HG02623 (cell line): ENCODE data around the gene SLC24A1.

ENCODE experiments used
- ATAC-seq: cut with Tn5 transposase; IDR thresholded peaks from one replicate; pipeline ENCODE4 v1.9.1; 2021; ENCODE audit warnings: moderate library complexity; ENCODE audit not compliant: unreplicated experiment

Gene SLC24A1

DNA sequence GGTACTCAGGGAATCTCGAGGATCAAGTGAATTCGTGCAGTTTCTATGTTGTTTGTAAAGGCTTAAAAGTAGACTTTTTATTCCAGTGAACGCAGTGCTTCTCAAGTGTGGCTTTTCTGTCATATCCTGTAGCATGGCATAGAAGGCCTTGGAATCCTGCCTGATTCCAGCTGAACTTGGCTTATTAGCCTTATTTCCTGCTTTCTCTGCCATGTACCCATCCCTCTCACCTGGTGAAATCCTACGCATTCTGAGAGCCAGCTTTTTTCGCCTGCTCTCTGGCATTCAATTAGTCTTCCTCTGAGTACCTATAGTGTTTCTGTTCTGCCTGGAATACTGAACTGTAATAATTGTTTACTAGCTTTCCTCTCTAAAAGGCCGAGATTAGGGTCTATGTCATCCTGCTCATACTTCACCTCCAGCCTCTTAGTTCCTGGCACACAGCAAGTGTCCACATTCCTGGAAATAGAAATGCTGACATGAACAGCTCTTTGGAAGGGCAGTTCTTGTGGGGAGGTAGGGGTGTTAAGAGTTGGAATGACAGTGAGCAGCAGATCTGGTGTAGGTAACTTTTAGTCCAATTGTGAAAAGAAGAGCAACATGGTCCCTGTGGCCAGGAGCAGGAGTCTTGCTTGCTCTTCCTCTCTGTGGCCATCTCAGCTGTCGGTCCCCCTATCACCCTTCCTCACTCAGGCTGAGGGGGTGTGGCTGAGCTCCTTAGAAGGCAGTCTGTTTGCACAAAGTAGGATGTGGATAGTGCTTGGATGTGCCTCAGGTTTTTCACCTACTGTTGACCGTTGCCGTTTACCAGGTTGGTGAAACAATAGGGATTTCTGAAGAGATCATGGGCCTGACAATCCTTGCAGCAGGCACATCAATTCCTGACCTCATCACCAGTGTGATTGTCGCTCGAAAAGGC lies 30.4 kb downstream of the SLC24A1 start:
- ATAC-seq, result no peak

DNA sequence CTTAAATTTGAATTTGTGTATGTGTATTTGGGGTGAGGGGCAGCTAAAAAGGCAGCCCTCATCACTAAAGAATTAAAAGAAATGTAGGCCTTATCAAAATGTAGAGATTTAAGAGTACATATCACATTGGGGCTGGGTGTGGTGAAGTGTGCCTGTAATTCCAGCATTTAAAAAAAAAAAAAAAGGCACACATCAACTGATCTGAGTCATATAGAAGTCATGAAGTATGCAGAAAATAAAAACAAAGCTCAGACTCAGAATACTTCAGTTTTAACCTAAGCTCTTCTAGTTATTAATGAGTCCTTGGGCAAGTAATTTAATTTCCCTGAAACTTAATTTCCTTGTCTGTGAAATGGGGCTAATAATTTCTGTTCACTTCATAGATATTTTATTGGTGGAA lies 31.6 kb downstream of the SLC24A1 start:
- ATAC-seq, result no peak

DNA sequence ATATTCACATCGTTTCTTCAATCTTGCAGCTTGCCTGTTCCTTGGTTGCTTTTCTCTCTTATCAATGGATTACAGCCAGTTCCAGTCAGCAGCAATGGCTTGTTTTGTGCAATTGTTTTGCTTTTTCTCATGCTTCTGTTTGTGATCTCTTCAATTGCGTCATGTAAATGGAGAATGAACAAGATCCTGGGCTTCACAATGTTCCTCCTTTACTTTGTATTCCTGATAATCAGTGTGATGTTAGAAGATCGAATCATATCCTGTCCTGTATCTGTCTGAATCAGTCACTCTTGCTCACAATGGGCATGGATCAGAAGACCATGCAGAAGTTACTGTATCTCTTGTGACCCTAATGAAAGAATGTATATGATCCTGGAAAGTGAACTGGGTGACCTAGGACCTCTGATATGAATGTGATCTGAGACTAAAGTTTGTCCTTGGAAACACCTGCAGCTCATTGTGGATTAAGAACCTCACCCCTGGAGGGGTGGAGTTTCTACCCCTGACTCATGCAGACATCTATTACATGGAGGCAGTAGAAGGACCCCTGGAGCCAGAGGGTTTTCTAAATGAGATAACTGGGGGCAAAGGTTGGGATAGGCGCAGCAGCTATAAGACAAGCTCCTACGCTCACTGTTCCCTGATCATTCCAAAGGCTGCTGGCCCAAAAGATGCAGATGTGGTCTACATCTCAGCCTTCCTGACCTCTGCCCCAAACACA lies 32.2 kb downstream of the SLC24A1 start:
- ATAC-seq, result no peak

DNA sequence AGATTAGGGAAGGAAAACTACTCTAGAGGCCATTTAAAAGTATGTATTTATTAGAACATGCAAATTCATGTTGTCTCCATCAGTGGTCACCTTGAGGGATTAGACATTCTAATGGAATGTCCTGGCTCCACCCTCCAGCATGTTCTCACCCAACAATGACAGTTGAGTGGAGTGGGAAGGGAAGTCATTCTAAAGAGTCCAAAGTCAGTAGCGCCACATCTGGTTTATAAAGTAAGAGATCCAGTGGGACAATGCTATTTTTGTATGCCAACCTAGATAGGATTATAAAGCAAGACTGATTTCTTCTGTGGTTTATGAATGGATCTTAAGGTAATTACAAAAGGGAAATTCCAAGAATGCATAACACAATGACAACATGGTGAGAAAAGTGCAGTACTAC lies 33.3 kb downstream of the SLC24A1 start:
- ATAC-seq, result no peak

DNA sequence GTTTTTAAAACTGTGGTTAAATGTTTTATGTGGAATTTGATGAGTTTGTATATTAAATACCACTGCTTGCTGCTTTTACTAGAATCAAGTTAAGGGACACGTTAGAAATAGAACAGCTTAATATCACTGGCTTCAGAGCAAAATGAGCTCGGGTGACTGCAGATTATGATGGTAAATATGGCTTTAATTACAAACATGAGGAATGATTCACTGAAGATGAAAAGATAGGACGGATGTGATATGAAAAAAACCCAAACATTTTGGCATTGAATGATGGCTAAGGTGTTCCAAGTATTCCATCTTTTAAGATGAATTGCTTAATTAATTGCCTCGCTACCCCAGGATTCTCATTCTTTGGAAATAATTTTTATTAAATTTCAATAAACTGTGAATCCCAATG lies 33.7 kb downstream of the SLC24A1 start:
- ATAC-seq, result no peak

DNA sequence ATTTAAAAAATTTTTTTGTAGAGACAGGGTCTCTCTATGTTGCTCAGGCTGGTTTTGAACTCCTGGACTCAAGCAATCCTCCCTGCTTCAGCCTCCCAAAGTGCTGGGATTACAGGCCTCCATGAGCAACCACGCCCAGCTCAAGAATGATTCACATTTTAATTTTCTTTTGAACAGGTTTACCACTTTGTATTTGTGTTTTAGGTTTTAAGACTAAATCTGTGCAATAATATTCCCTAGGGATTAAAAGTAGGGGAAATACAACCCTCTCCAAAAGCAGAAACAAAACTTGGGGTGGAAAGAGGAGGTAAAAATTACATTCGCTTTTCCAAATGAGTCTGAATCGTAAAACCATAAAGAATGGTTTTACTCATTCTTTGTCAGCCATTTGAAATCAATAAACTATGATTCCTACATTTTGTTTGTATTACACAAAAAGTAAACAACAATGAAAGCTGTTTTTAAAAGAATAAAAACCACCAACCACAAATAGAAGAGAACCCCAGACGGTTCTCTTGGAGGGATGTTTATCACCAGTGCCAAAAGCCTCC lies 37.8 kb downstream of the SLC24A1 start:
- ATAC-seq, result no peak

DNA sequence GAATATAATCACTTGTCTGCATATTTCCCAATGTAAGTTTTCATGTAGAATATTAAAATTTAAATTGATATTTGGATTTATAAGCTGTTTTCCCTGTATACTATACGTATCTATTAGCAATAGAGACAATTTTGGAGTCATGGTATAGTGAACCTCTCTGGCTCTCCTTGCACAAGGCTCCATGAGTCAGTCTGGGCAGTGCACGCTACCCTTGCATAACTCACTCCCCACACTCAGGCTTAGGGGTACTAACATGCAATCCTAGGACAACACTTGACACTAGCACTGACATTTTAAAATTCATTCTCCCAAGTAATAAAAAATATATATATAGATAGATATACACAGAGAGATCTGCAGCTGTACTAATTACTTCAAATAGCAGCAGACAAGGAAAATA lies 39.2 kb downstream of the SLC24A1 start:
- no peak for ATAC-seq

DNA sequence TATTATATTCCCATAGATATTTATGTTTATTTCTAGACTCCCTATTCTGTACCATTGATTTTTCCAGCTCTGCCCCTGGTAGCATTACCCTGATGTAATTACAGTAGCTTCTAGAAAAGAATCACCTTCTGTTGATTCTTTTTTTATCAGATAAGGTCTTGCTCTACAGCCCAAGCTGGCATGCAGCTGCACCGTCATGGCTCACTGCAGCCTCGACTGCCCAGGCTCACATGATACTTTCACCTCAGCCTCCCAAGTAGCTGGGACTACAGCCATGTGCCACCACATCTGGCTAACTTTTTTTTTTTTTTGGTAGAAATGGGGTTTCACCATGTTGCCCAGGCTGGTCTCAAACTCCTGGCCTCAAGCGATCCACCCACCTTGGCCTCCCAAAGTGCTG lies 41.8 kb downstream of the SLC24A1 start:
- no peak for ATAC-seq

DNA sequence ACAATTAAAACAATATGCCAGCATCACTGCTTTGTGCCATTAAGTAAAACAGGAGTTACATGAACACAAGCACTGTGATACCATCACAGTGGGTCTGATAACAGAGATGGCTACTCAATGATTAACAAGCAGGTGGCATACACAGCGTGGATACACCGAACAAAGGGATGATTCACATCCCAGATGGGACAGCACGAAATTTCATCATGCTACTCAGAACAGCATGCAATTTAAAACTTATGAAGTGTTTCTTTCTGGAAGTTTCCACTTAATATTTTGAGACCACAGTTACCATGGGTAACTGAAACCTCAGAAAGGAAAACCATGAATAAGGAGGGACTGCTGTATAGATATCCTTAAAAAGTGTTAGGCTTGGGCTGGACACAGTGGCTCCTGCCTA lies 44.5 kb downstream of the SLC24A1 start:
- no peak for ATAC-seq

DNA sequence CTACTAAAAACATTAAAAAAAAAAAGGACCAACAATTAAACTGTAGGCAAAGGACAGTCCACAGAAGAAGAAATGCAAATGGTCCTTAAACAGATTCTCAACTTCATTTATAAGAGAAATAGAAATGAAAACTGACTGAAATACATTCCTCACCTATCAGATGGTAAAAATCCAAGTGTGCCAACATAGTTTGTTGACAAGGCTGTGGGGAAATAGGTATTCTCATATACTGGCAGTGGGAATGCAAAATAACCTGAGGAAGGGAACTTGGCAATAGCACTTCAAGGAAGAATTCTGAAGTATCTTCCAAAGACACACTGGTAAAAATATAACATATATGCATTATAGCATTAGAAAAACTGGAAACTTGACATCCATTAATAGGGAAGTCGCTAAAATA lies 53.8 kb downstream of the SLC24A1 start:
- ATAC-seq, result no peak

DNA sequence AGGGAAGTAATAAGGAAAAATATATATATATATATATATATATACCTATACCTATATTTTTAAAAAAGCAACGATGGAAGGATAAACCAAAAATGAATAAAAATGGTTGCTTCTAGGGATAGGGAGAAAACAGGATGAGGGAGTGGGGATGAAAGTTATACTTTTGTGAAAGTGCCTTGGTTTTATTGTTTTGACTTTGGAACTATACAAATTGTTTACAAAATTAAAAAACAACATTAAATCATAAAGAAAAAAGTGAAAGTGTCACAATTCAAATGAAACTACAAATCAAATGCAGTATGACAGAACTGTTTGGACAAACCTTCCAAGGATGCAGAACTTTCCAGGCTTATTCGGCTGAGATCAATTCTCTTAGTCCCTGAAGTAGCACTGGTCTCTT lies 54.4 kb downstream of the SLC24A1 start:
- no peak for ATAC-seq

DNA sequence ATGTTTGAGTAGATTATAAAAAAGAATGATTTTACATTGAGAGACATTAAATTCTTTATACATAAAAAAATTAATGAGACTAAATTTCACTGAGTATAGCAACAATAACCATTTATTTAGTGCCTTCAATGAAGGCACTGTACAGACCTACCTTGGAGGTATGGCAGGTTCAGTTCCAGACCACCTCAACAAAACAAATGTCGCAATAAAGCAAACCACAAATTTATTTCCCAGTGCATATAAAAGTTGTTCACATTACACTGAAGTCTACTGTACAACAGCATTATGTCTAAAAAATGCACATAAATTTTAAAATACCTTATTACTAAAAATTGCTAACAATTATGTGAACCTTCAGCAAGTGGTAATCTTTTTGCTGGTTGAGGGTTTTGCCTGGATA lies 58.8 kb downstream of the SLC24A1 start:
- ATAC-seq, result no peak

DNA sequence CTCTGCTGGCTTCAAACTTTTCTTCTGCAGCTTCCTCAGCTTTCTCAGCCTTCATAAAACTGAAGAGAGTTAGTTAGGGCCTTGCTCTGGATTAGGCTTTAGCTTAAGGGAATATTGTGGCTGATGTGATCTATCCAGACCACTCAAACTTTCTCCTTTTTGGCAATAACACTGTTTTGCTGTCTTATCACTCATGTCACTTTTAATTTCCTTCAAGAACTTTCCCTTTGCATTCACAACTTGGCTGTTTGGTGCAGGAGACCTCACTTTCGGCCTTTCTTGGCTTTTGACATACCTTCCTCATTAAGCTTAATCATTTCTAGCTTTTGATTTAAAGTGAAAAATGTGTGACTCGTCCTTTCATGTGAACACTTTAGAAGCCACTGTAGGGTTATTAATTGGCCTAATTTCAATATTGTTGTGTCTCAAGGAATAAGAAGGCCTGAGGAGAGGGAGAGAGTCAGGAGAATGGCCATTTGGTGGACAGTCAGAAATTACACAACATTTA lies 60.7 kb downstream of the SLC24A1 start:
- no peak for ATAC-seq

DNA sequence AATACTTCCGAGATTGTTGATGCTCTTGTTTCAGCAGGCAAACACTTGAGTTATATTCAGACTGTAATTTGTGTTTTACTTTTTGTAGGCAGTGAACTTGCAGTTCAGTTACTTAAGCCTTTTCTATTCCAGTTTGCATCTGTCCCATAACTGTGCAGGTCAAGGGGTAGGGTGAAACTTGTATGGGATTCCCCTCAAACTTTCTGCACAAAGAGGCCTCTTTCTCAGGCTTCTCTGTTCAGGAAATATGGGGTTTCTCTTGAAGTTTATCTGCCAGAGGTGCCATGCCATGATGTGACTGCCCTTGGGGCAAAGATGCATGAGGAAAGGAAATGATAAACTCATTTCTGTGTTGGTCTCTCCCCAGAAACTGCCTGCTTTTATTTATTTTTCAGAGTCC lies 66.7 kb downstream of the SLC24A1 start:
- ATAC-seq, result no peak

DNA sequence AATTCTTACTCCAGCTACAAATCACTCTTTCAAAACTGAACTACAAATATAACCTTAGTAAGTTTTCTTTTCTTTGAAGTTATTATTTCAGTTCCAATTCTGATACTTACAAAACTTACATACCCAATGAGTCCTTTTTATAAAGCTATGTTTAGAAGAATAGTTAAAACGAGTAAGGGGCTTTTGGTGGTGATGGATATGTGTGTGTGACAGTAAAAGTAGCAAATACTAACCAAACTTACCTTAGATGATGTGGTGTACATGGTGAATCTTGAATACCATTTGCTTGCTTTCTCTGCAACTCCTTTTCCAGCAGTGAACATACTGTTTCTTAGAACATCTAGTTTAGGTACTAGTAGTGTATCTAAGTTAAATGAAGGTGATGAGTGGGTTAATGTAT lies 68.4 kb downstream of the SLC24A1 start:
- no peak for ATAC-seq

DNA sequence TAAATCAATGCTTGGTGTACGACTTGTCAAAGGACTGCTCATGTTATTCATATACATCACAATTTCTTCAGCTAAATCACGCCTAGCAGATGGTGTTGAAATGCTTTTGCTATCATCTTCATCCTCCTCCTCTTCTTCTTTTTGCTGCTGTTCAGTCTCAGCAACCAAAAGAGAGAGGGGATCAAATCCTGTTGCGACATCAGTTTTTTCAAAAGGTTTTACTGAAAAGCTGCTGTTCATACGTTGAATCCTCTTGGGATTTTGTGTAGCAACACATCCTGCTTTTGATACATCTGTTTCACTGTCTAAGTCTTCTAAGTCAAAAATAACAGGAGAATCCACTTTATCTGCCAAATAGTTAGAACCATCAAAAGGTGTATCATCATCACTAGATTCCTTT lies 69.0 kb downstream of the SLC24A1 start:
- ATAC-seq, result no peak

DNA sequence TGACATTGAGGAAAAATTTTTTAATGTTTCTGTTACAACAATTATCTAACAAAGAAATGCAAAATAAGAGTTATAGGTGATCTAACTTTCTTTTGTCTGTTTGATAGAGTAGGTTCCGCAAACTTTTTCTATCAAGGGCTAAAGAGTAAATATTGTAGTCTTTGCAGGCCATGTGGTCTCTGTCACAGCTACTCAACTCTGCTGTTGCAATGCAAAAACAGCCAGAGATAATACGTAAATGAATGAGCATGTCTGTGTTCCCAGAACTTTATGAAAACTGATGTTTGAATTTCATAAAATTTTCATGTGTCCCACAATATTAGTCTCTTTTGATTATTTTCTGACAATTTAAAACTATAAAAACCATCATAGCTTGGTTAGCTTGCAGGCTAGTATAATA lies 73.3 kb downstream of the SLC24A1 start:
- no peak for ATAC-seq
